Neural cell (in vitro differentiated cells): ENCODE measurements around the gene WASF3. TPM values are rescaled to one million over a fixed set of nuclear protein-coding genes. Genes with fewer than 3 reads are reported as not detected.

ENCODE experiments used
- H2AFZ ChIP-seq: fragments of 200-600, 300-800 bp; sonication (generic), shearing (Covaris generic); 2 replicates; pipeline ENCODE4 v1.6.0; 2014; ENCODE audit warnings: low read depth, mild to moderate bottlenecking, antibody characterized with exemption, low read length, moderate library complexity
- H3F3A ChIP-seq: fragments of 200-600 bp; shearing (Covaris generic); 2 replicates; pipeline ENCODE4 v1.6.1; 2016; ENCODE audit warnings: mild to moderate bottlenecking, moderate library complexity, mixed read lengths, antibody characterized with exemption, low read length; ENCODE audit not compliant: insufficient read depth, poor library complexity, severe bottlenecking
- H3K27ac ChIP-seq: fragments of 200-600, 300-800 bp; sonication (generic), shearing (Covaris generic); 2 replicates; pipeline ENCODE4 v1.5.1; 2014; ENCODE audit warnings: mild to moderate bottlenecking, low read length, moderate library complexity
- H3K27me3 ChIP-seq: fragments of 300-800, 200-600 bp; sonication (generic), shearing (Covaris generic); 2 replicates; pipeline ENCODE4 v1.6.0; 2014; ENCODE audit warnings: mild to moderate bottlenecking, low read depth, low read length, moderate library complexity; ENCODE audit not compliant: insufficient read depth
- H3K36me3 ChIP-seq: fragments of 300-800, 200-600 bp; sonication (generic), shearing (Covaris generic); 2 replicates; pipeline ENCODE4 v1.5.1; 2014; ENCODE audit warnings: mild to moderate bottlenecking, antibody characterized with exemption, low read length, moderate library complexity; ENCODE audit not compliant: insufficient read depth
- H3K4me2 ChIP-seq: fragments of 300-800, 200-600 bp; sonication (generic), shearing (Covaris generic); 2 replicates; pipeline ENCODE4 v1.6.0; 2014; ENCODE audit warnings: mild to moderate bottlenecking, low read length
- H3K4me3 ChIP-seq: fragments of 300-800, 200-600 bp; sonication (generic), shearing (Covaris generic); 2 replicates; pipeline ENCODE4 v1.5.1; 2014; ENCODE audit warnings: mild to moderate bottlenecking, low read length, moderate library complexity
- H3K79me2 ChIP-seq: fragments of 200-600 bp; shearing (Covaris generic); replicated peaks from 2 replicates; pipeline ENCODE4 v1.6.0; 2014; ENCODE audit warnings: mild to moderate bottlenecking, low read length, moderate library complexity; ENCODE audit not compliant: insufficient read depth
- H3K9ac ChIP-seq: fragments of 300-800, 200-600 bp; sonication (generic), shearing (Covaris generic); 2 replicates; pipeline ENCODE4 v1.6.1; 2016; ENCODE audit warnings: mild to moderate bottlenecking, low read length, mixed read lengths
- H3K9me2 ChIP-seq: fragments of 200-600 bp; shearing (Covaris generic); 2 replicates; pipeline ENCODE4 v1.6.1; 2016; ENCODE audit warnings: mild to moderate bottlenecking, low read length, mixed read lengths; ENCODE audit not compliant: insufficient read depth
- H3K9me3 ChIP-seq: fragments of 200-600, 300-800 bp; sonication (generic), shearing (Covaris generic); 2 replicates; pipeline ENCODE4 v1.6.1; 2016; ENCODE audit warnings: mild to moderate bottlenecking, mixed run types, low read length, moderate library complexity, mixed read lengths
- H4K20me1 ChIP-seq: fragments of 200-600 bp; shearing (Covaris generic); 2 replicates; pipeline ENCODE4 v1.6.1; 2016; ENCODE audit warnings: mild to moderate bottlenecking, mixed run types; ENCODE audit not compliant: insufficient read depth
- CTCF ChIP-seq: fragments of 450-650 bp; IDR thresholded peaks from 2 replicates; pipeline ENCODE4 v1.5.1; 2014; ENCODE audit warnings: antibody characterized with exemption, mild to moderate bottlenecking, moderate library complexity; ENCODE audit not compliant: poor library complexity, severe bottlenecking
- EP300 ChIP-seq: fragments of 450-650 bp; conservative IDR thresholded peaks from 2 replicates; pipeline ENCODE4 v1.6.1; 2014; ENCODE audit warnings: antibody characterized with exemption, mild to moderate bottlenecking, moderate library complexity; ENCODE audit not compliant: poor library complexity, severe bottlenecking
- EZH2 ChIP-seq: fragments of 200-600, 300-800 bp; shearing (Covaris generic), sonication (generic); IDR thresholded peaks from 2 replicates; pipeline ENCODE4 v1.6.1; 2014; ENCODE audit warnings: antibody characterized with exemption, low read length, borderline replicate concordance, mild to moderate bottlenecking; ENCODE audit not compliant: insufficient read depth, poor library complexity, severe bottlenecking
- MXI1 ChIP-seq: fragments of 450-650 bp; conservative IDR thresholded peaks from 2 replicates; pipeline ENCODE4 v1.6.1; 2014; ENCODE audit warnings: antibody characterized with exemption, mild to moderate bottlenecking; ENCODE audit not compliant: poor library complexity, severe bottlenecking
- POLR2AphosphoS5 ChIP-seq: IDR thresholded peaks from 2 replicates; pipeline ENCODE4 v1.6.1; 2012
- RAD21 ChIP-seq: fragments of 450-650 bp; conservative IDR thresholded peaks from 2 replicates; pipeline ENCODE4 v1.6.1; 2014; ENCODE audit warnings: antibody characterized with exemption, mild to moderate bottlenecking, moderate library complexity
- REST ChIP-seq: IDR thresholded peaks from 2 replicates; pipeline ENCODE4 v1.6.1; 2012; ENCODE audit warnings: borderline replicate concordance
- SMC3 ChIP-seq: fragments of 450-650 bp; conservative IDR thresholded peaks from 2 replicates; pipeline ENCODE4 v1.6.1; 2014; ENCODE audit warnings: antibody characterized with exemption, mild to moderate bottlenecking, moderate library complexity; ENCODE audit not compliant: poor library complexity
- TAF1 ChIP-seq: IDR thresholded peaks from 2 replicates; pipeline ENCODE4 v1.6.1; 2012; ENCODE audit warnings: low read depth
- polyA plus RNA-seq: library from polyadenylated mRNA; depleted of rRNA; stranded (reverse); fragments of >200 nt; gene quantifications from 2 replicates; pipeline ENCODE4 v1.2.3, GENCODE V29; 2014

WASF3 gene
- polyA plus RNA-seq, 1 donor from 2014 or later = 44.5 TPM

- no peak overlapping the region for H3K4me3 ChIP-seq
- H4K20me1 ChIP-seq = no peaks in the 10 kb centered on the region
- H3K9me2 ChIP-seq = no peaks in the 10 kb centered on the region
- no peak overlapping the region for H3K4me2 ChIP-seq
- no peaks in the 10 kb centered on the region for H3K36me3 ChIP-seq
- no peak overlapping the region for H3K27ac ChIP-seq
- H3K79me2 ChIP-seq = no peaks in the 10 kb centered on the region
- TF ChIP-seq EP300 = no peak
- no peak for TF ChIP-seq MXI1
- no peak for TF ChIP-seq TAF1
- TF ChIP-seq POLR2AphosphoS5 = no peak
- no peaks in the 10 kb centered on the region for H3K27me3 ChIP-seq
- H3F3A ChIP-seq = no peaks in the 10 kb centered on the region
- no peak overlapping the region for H3K9ac ChIP-seq
- no peaks in the 10 kb centered on the region for H3K9me3 ChIP-seq
- no peak overlapping the region for H2AFZ ChIP-seq
Measured at GRCh38 chr13:26699197-26699490, 141.7 kb downstream of the WASF3 start.

GRCh38 chr13:26705536-26705935 lies 148.1 kb downstream of the WASF3 start:
- no peak overlapping the region for H3K4me3 ChIP-seq
- no peak overlapping the region for H3K4me2 ChIP-seq
- no peaks in the 10 kb centered on the region for H3K36me3 ChIP-seq
- H4K20me1 ChIP-seq = no peaks in the 10 kb centered on the region
- no peaks in the 10 kb centered on the region for H3K9me3 ChIP-seq
- no peaks in the 10 kb centered on the region for H3K9me2 ChIP-seq
- H3F3A ChIP-seq = no peaks in the 10 kb centered on the region
- no peak overlapping the region for H2AFZ ChIP-seq
- H3K79me2 ChIP-seq = no peaks in the 10 kb centered on the region
- no peak overlapping the region for H3K27ac ChIP-seq
- no peak overlapping the region for H3K9ac ChIP-seq
- TF ChIP-seq SMC3 (no peak), CTCF (no peak), POLR2AphosphoS5 (no peak), REST (no peak), EZH2 (no peak), EP300 (no peak), MXI1 (no peak), RAD21 (no peak), TAF1 (no peak)
- no peaks in the 10 kb centered on the region for H3K27me3 ChIP-seq

GRCh38 chr13:26706381-26706780 lies 148.9 kb downstream of the WASF3 start:
- TF ChIP-seq EP300 (no peak), RAD21 (no peak), CTCF (no peak), MXI1 (no peak), TAF1 (no peak), EZH2 (no peak), SMC3 (no peak), POLR2AphosphoS5 (no peak), REST (no peak)
- H4K20me1 ChIP-seq = no peaks in the 10 kb centered on the region
- no peak overlapping the region for H3K4me2 ChIP-seq
- no peaks in the 10 kb centered on the region for H3F3A ChIP-seq
- H3K4me3 ChIP-seq = no peak overlapping the region
- H3K9me2 ChIP-seq = no peaks in the 10 kb centered on the region
- H3K27me3 ChIP-seq = no peaks in the 10 kb centered on the region
- H3K9ac ChIP-seq = no peak overlapping the region
- no peaks in the 10 kb centered on the region for H3K79me2 ChIP-seq
- H3K36me3 ChIP-seq = no peaks in the 10 kb centered on the region
- H3K27ac ChIP-seq = no peak overlapping the region
- no peak overlapping the region for H2AFZ ChIP-seq
- H3K9me3 ChIP-seq = no peaks in the 10 kb centered on the region
